H9 (cell line): ENCODE results near the gene SYNGR4. TPM values are rescaled to one million over a fixed set of nuclear protein-coding genes. Genes with fewer than 3 reads are reported as not detected.

Experiments
- DNase-seq: peaks from one replicate; pipeline ENCODE4 v3.0.0-alpha.2; 2017
- H2AFZ ChIP-seq: one replicate; pipeline ENCODE4 v1.6.1; 2013; ENCODE audit warnings: mild to moderate bottlenecking, low read length, control low read depth, moderate library complexity
- H2AK5ac ChIP-seq: 2 replicates; pipeline ENCODE4 v1.6.1; 2013; ENCODE audit warnings: low read length, control low read depth, mixed read lengths; ENCODE audit not compliant: insufficient read length
- H2BK120ac ChIP-seq: one replicate; pipeline ENCODE4 v1.6.1; 2013; ENCODE audit warnings: low read depth, mild to moderate bottlenecking, low read length, control low read depth, inconsistent platforms; ENCODE audit not compliant: poor library complexity, severe bottlenecking
- H2BK12ac ChIP-seq: 2 replicates; pipeline ENCODE4 v1.6.1; 2013; ENCODE audit warnings: low read length, control low read depth, mixed read lengths, low read depth; ENCODE audit not compliant: insufficient read length
- H2BK15ac ChIP-seq: 2 replicates; pipeline ENCODE4 v1.6.1; 2013; ENCODE audit warnings: low read depth, low read length, control low read depth
- H2BK20ac ChIP-seq: one replicate; pipeline ENCODE4 v1.6.1; 2013; ENCODE audit warnings: low read depth, mild to moderate bottlenecking, low read length, control low read depth, inconsistent platforms; ENCODE audit not compliant: poor library complexity, severe bottlenecking
- H2BK5ac ChIP-seq: 2 replicates; pipeline ENCODE4 v1.6.1; 2013; ENCODE audit warnings: low read length, control low read depth, mixed read lengths; ENCODE audit not compliant: insufficient read length
- H3K14ac ChIP-seq: 2 replicates; pipeline ENCODE4 v1.6.1; 2013; ENCODE audit warnings: low read length, control low read depth; ENCODE audit not compliant: insufficient read depth
- H3K18ac ChIP-seq: 2 replicates; pipeline ENCODE4 v1.6.1; 2013; ENCODE audit warnings: low read depth, mild to moderate bottlenecking, mixed read lengths, low read length, control low read depth; ENCODE audit not compliant: insufficient read length
- H3K23ac ChIP-seq: 2 replicates; pipeline ENCODE4 v1.6.1; 2013; ENCODE audit warnings: low read length, control low read depth, mixed read lengths, low read depth; ENCODE audit not compliant: insufficient read length
- H3K23me2 ChIP-seq: 2 replicates; pipeline ENCODE4 v1.6.1; 2013; ENCODE audit warnings: low read depth, mild to moderate bottlenecking, mixed read lengths, low read length, control low read depth; ENCODE audit not compliant: insufficient read length, poor library complexity, severe bottlenecking
- H3K27ac ChIP-seq: 2 replicates; pipeline ENCODE4 v1.5.1; 2013; ENCODE audit warnings: low read length, control low read depth, mixed read lengths, low read depth; ENCODE audit not compliant: insufficient read length
- H3K27me3 ChIP-seq: 2 replicates; pipeline ENCODE4 v1.6.1; 2013; ENCODE audit warnings: low read length, control low read depth, inconsistent platforms; ENCODE audit not compliant: insufficient read depth
- H3K4ac ChIP-seq: 2 replicates; pipeline ENCODE4 v1.6.1; 2013; ENCODE audit warnings: low read depth, mild to moderate bottlenecking, control low read depth, inconsistent platforms, low read length, moderate library complexity
- H3K4me1 ChIP-seq: 2 replicates; pipeline ENCODE4 v1.6.1; 2013; ENCODE audit warnings: low read length, control low read depth, inconsistent platforms; ENCODE audit not compliant: insufficient read depth
- H3K4me2 ChIP-seq: 2 replicates; pipeline ENCODE4 v1.6.1; 2013; ENCODE audit warnings: low read length, control low read depth, mixed read lengths; ENCODE audit not compliant: insufficient read length, insufficient read depth
- H3K56ac ChIP-seq: 2 replicates; pipeline ENCODE4 v1.6.1; 2013; ENCODE audit warnings: low read depth, mild to moderate bottlenecking, mixed read lengths, low read length, control low read depth; ENCODE audit not compliant: insufficient read length
- H3K79me1 ChIP-seq: 2 replicates; pipeline ENCODE4 v1.6.1; 2013; ENCODE audit warnings: low read depth, mild to moderate bottlenecking, moderate library complexity, low read length, control low read depth, inconsistent platforms; ENCODE audit not compliant: insufficient read depth, poor library complexity, severe bottlenecking
- H3K79me2 ChIP-seq: 2 replicates; pipeline ENCODE4 v1.6.1; 2013; ENCODE audit warnings: low read length, control low read depth, inconsistent platforms; ENCODE audit not compliant: insufficient read depth
- H3K9ac ChIP-seq: 2 replicates; pipeline ENCODE4 v1.6.1; 2013; ENCODE audit warnings: low read length, control low read depth, mixed read lengths; ENCODE audit not compliant: insufficient read length; ENCODE audit errors: extremely low read depth
- H3K9me3 ChIP-seq: one replicate; pipeline ENCODE4 v1.6.1; 2013; ENCODE audit warnings: low read depth, low read length, inconsistent platforms; ENCODE audit not compliant: control insufficient read depth
- H3T11ph ChIP-seq: one replicate; pipeline ENCODE4 v1.6.1; 2013; ENCODE audit warnings: mild to moderate bottlenecking, low read length, control low read depth, inconsistent platforms
- H4K20me1 ChIP-seq: one replicate; pipeline ENCODE4 v1.6.1; 2013; ENCODE audit not compliant: control insufficient read depth, insufficient read length, insufficient read depth
- H4K5ac ChIP-seq: 2 replicates; pipeline ENCODE4 v1.6.1; 2013; ENCODE audit warnings: low read depth, mild to moderate bottlenecking, mixed read lengths, low read length, control low read depth; ENCODE audit not compliant: insufficient read length
- H4K8ac ChIP-seq: replicated peaks from 2 replicates; pipeline ENCODE4 v1.6.1; 2013; ENCODE audit warnings: low read length, control low read depth, mixed read lengths, low read depth; ENCODE audit not compliant: insufficient read length
- H4K91ac ChIP-seq: 2 replicates; pipeline ENCODE4 v1.6.1; 2013; ENCODE audit warnings: low read depth, mild to moderate bottlenecking, moderate library complexity, mixed read lengths, low read length, control low read depth; ENCODE audit not compliant: insufficient read length
- H3K27ac Mint-ChIP-seq, 3 experiments: 2 replicates in 2 of 3; 3 replicates in 1 of 3; pipeline ENCODE4 v1.8.0; 2020 to 2021; ENCODE audit warnings: mixed read lengths in 3 of 3, mild to moderate bottlenecking in 1 of 3, moderate library complexity in 1 of 3
- H3K27me3 Mint-ChIP-seq: 2 replicates; pipeline ENCODE4 v1.8.0; 2021; ENCODE audit warnings: low read depth, mild to moderate bottlenecking, moderate library complexity, mixed read lengths
- H3K36me3 Mint-ChIP-seq, 3 experiments: 2 replicates in 2 of 3; 3 replicates in 1 of 3; pipeline ENCODE4 v1.8.0; 2020 to 2021; ENCODE audit warnings: low read depth in 3 of 3, mixed read lengths in 3 of 3; ENCODE audit not compliant: insufficient read depth in 1 of 3
- H3K4me1 Mint-ChIP-seq, 2 experiments: 2 replicates each; pipeline ENCODE4 v1.8.0; 2020; ENCODE audit warnings: mixed read lengths in 2 of 2
- H3K4me3 Mint-ChIP-seq, 2 experiments: 2 replicates in 1 of 2; 3 replicates in 1 of 2; pipeline ENCODE4 v1.8.0; 2020 to 2021; ENCODE audit warnings: mild to moderate bottlenecking in 2 of 2, mixed read lengths in 2 of 2, moderate library complexity in 1 of 2
- H3K9me3 Mint-ChIP-seq, 2 experiments: 2 replicates in 1 of 2; 3 replicates in 1 of 2; pipeline ENCODE4 v1.8.0; 2020; ENCODE audit warnings: mild to moderate bottlenecking in 2 of 2, mixed read lengths in 2 of 2, moderate library complexity in 1 of 2
- CTCF ChIP-seq: fragments of 200-600 bp; sonication (generic); conservative IDR thresholded peaks from 3 replicates; pipeline ENCODE4 v1.8.0; 2021; ENCODE audit warnings: antibody characterized with exemption, mild to moderate bottlenecking
- WGBS: extraction: QIAGEN DNeasy Blood & Tissue Kit; methylation state at CpG from one replicate; pipeline ENCODE4 v1.1.7; 2013; ENCODE audit warnings: missing lambda C conversion rate, low lambda C conversion rate, mixed read lengths; ENCODE audit not compliant: insufficient read length; ENCODE audit errors: extremely low coverage; 5-methylcytosine and 5-hydroxymethylcytosine counted together
- total RNA-seq: library from RNA; stranded (reverse); gene quantifications from 2 replicates; pipeline ENCODE4 v1.2.1, GENCODE V29; 2021

Gene SYNGR4
- total RNA-seq, 1 experiment from 2014 or later = 0.31 TPM

- no peak overlapping the region for H2BK20ac ChIP-seq
- H3K9ac ChIP-seq = no peak overlapping the region
- no peaks in the 10 kb centered on the region for H3K79me2 ChIP-seq
- no peaks in the 10 kb centered on the region for H3K79me1 ChIP-seq
- H3T11ph ChIP-seq = no peak overlapping the region
- no peak overlapping the region for H4K91ac ChIP-seq
- peak overlapping the region; percentile 50 for H3K4me2 ChIP-seq
- no peaks in the 10 kb centered on the region for H3K27me3 ChIP-seq
- H3K36me3 Mint-ChIP-seq = no peaks in the 10 kb centered on the region; a peak in 1 of 7 replicates
- no peak overlapping the region for H4K5ac ChIP-seq
- peak overlapping the region; percentile 90 to 98 (median 90); a peak in 6 of 7 replicates for H3K27ac Mint-ChIP-seq
- H3K18ac ChIP-seq = peak overlapping the region; percentile 36
- H2AFZ ChIP-seq = no peak overlapping the region
- no peak overlapping the region for H2AK5ac ChIP-seq
- peaks cover 4% of the 10 kb centered on the region for H3K23me2 ChIP-seq
- no peaks in the 10 kb centered on the region for H4K20me1 ChIP-seq
- no peak overlapping the region for H3K27ac ChIP-seq
- H4K8ac ChIP-seq = no peak overlapping the region
- H2BK5ac ChIP-seq = no peak overlapping the region
- H3K4me1 Mint-ChIP-seq = peaks cover 27 to 43% of the 10 kb centered on the region in 2 experiments
- H3K56ac ChIP-seq = no peak overlapping the region
- H3K9me3 ChIP-seq = no peaks in the 10 kb centered on the region
- H2BK15ac ChIP-seq = no peak overlapping the region; the same call in 1 of the 2 replicates
- peak overlapping the region; percentile 81 to 91; a peak in 4 of 5 replicates for H3K4me3 Mint-ChIP-seq
- no peak overlapping the region for H3K4ac ChIP-seq
- H2BK12ac ChIP-seq = no peak overlapping the region
- H3K27me3 Mint-ChIP-seq = peaks cover 10% of the 10 kb centered on the region
- H3K9me3 Mint-ChIP-seq = no peaks in the 10 kb centered on the region
- no peak overlapping the region for H2BK120ac ChIP-seq
- H3K4me1 ChIP-seq = no peaks in the 10 kb centered on the region
- DNase-seq = peak; percentile 88
- peak; percentile 88 for TF ChIP-seq CTCF
- no CpG with 5 or more reads among the region's 16 CpGs for WGBS
- peak overlapping the region; percentile 19; the same call in 1 of the 2 replicates for H3K14ac ChIP-seq
- H3K23ac ChIP-seq = no peak overlapping the region
Observed at GRCh38 chr19:48319647-48320541, 44.3 kb upstream of the SYNGR4 start.
